ENCODE results near the gene CRAMP1. TPM values are rescaled to one million over a fixed set of nuclear protein-coding genes. Genes with fewer than 3 reads are reported as not detected.

CRAMP1 gene
- total RNA-seq, 4 donors from 2014 or later: 5.2 to 9.9 (median 8.0) TPM

- Histone ChIP-seq H3K9me3 (no peaks in the 10 kb centered on the region), H3K4me1 (no peaks in the 10 kb centered on the region), H3K27ac (no peak overlapping the region), H3K27me3 (no peaks in the 10 kb centered on the region), H3K4me3 (no peak overlapping the region), H3K36me3 (peaks cover 0 to 50% (median 0%) of the 10 kb centered on the region in 3 donors)
- no peak for DNase-seq
- 81 to 88% methylated on average over 11 to 12 of the region's 13 CpGs for WGBS, 2 donors
- TF ChIP-seq CTCF (IDR thresholded peaks at IDR 0.05) (no peak), POLR2A (IDR thresholded peaks at IDR 0.05) (no peak)
- intact Hi-C loops (cut with DNase I): no loop called here
Measured at GRCh38 chr16:1567988-1568387, 44.2 kb upstream of the CRAMP1 start.

GRCh38 chr16:1571012-1571671 is 41.0 kb upstream of the CRAMP1 start:
- no peaks in the 10 kb centered on the region for H3K9me3 ChIP-seq
- intact Hi-C loops (cut with DNase I): no loop called here
- DNase-seq: no peak
- H3K27ac ChIP-seq: no peak overlapping the region
- 55 to 70% methylated on average over 7 of the region's 7 CpGs for WGBS, 2 donors
- TF ChIP-seq POLR2A (IDR thresholded peaks at IDR 0.05) (no peak), CTCF (IDR thresholded peaks at IDR 0.05) (peak in 1 of 6 experiments; percentile 7)
- peaks cover 0 to 41% (median 0%) of the 10 kb centered on the region in 3 donors for H3K36me3 ChIP-seq
- no peaks in the 10 kb centered on the region for H3K4me1 ChIP-seq
- H3K27me3 ChIP-seq: no peaks in the 10 kb centered on the region
- no peak overlapping the region for H3K4me3 ChIP-seq

GRCh38 chr16:1572673-1573072 is 39.5 kb upstream of the CRAMP1 start:
- H3K9me3 ChIP-seq: no peaks in the 10 kb centered on the region
- TF ChIP-seq CTCF (IDR thresholded peaks at IDR 0.05): no peak
- TF ChIP-seq POLR2A (IDR thresholded peaks at IDR 0.05): no peak
- intact Hi-C loops (cut with DNase I): no loop called here
- H3K27ac ChIP-seq: no peak overlapping the region
- H3K27me3 ChIP-seq: no peaks in the 10 kb centered on the region
- peaks cover 0 to 48% (median 0%) of the 10 kb centered on the region in 3 donors for H3K36me3 ChIP-seq
- 76 to 97% methylated on average over 3 to 7 of the region's 7 CpGs for WGBS, 2 donors
- DNase-seq: no peak
- no peaks in the 10 kb centered on the region for H3K4me1 ChIP-seq
- no peak overlapping the region for H3K4me3 ChIP-seq

GRCh38 chr16:1573301-1573700 is 38.9 kb upstream of the CRAMP1 start:
- H3K9me3 ChIP-seq: no peaks in the 10 kb centered on the region
- DNase-seq: no peak
- WGBS, 2 donors: 74 to 86% methylated on average over 5 of the region's 5 CpGs
- intact Hi-C loops (cut with DNase I): no loop called here
- peaks cover 0 to 50% (median 0%) of the 10 kb centered on the region in 3 donors for H3K36me3 ChIP-seq
- TF ChIP-seq CTCF (IDR thresholded peaks at IDR 0.05): no peak
- TF ChIP-seq POLR2A (IDR thresholded peaks at IDR 0.05): no peak
- H3K4me3 ChIP-seq: no peak overlapping the region
- no peak overlapping the region for H3K27ac ChIP-seq
- no peaks in the 10 kb centered on the region for H3K27me3 ChIP-seq
- H3K4me1 ChIP-seq: no peaks in the 10 kb centered on the region

GRCh38 chr16:1575578-1575977 is 36.6 kb upstream of the CRAMP1 start:
- no peaks in the 10 kb centered on the region for H3K9me3 ChIP-seq
- H3K4me3 ChIP-seq: no peak overlapping the region
- intact Hi-C loops (cut with DNase I): no loop called here

More at GRCh38 chr16:1575578-1575977, 36.6 kb upstream of the CRAMP1 start:
- Histone ChIP-seq H3K27me3 (no peaks in the 10 kb centered on the region), H3K4me1 (no peaks in the 10 kb centered on the region), H3K27ac (no peak overlapping the region), H3K36me3 (peaks cover 0 to 62% (median 0%) of the 10 kb centered on the region in 3 donors)
- TF ChIP-seq POLR2A (IDR thresholded peaks at IDR 0.05): no peak
- no peak for TF ChIP-seq CTCF (IDR thresholded peaks at IDR 0.05)
- no peak for DNase-seq
